ENCODE measurements around the gene CHD9.

DNA sequence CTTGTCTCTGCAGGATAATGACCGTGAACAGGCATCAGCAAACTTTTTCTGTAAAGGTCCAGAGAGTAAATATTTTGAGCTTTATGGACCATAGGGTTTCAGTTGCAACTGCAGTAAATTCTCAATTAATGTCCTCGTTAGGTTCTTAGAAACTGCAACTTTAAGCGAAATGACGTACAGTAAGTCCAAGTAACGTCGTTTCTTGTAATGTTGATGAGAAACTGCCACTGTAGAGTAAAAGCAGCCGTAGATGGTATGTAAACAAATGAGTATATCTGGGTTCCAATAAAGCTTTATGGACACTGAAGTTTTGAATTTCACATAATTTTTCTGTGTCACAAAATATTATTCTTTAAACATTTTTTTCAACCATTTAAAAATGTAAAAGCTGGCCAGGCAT lies 4.9 kb downstream of the CHD9 start:
- TF ChIP-seq, protein P1, sequence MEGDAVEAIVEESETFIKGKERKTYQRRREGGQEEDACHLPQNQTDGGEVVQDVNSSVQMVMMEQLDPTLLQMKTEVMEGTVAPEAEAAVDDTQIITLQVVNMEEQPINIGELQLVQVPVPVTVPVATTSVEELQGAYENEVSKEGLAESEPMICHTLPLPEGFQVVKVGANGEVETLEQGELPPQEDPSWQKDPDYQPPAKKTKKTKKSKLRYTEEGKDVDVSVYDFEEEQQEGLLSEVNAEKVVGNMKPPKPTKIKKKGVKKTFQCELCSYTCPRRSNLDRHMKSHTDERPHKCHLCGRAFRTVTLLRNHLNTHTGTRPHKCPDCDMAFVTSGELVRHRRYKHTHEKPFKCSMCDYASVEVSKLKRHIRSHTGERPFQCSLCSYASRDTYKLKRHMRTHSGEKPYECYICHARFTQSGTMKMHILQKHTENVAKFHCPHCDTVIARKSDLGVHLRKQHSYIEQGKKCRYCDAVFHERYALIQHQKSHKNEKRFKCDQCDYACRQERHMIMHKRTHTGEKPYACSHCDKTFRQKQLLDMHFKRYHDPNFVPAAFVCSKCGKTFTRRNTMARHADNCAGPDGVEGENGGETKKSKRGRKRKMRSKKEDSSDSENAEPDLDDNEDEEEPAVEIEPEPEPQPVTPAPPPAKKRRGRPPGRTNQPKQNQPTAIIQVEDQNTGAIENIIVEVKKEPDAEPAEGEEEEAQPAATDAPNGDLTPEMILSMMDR (IDR thresholded peaks at IDR 0.05), result no peak
- TF ChIP-seq TCF7L2 (IDR thresholded peaks at IDR 0.05; ENCODE audit: low read depth, low read length) (no peak), POLR2AphosphoS5 (IDR thresholded peaks at IDR 0.05; ENCODE audit: low read depth, low read length) (no peak), SIN3A (IDR thresholded peaks at IDR 0.05; ENCODE audit: borderline replicate concordance, insufficient read depth, low read depth, low read length) (no peak)
- TF ChIP-seq, protein P2, sequence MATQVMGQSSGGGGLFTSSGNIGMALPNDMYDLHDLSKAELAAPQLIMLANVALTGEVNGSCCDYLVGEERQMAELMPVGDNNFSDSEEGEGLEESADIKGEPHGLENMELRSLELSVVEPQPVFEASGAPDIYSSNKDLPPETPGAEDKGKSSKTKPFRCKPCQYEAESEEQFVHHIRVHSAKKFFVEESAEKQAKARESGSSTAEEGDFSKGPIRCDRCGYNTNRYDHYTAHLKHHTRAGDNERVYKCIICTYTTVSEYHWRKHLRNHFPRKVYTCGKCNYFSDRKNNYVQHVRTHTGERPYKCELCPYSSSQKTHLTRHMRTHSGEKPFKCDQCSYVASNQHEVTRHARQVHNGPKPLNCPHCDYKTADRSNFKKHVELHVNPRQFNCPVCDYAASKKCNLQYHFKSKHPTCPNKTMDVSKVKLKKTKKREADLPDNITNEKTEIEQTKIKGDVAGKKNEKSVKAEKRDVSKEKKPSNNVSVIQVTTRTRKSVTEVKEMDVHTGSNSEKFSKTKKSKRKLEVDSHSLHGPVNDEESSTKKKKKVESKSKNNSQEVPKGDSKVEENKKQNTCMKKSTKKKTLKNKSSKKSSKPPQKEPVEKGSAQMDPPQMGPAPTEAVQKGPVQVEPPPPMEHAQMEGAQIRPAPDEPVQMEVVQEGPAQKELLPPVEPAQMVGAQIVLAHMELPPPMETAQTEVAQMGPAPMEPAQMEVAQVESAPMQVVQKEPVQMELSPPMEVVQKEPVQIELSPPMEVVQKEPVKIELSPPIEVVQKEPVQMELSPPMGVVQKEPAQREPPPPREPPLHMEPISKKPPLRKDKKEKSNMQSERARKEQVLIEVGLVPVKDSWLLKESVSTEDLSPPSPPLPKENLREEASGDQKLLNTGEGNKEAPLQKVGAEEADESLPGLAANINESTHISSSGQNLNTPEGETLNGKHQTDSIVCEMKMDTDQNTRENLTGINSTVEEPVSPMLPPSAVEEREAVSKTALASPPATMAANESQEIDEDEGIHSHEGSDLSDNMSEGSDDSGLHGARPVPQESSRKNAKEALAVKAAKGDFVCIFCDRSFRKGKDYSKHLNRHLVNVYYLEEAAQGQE (IDR thresholded peaks at IDR 0.05; ENCODE audit: insufficient read depth in 1 of 2, low read depth in 2 of 2, low read length in 1 of 2), result no peak
